HEK293T (cell line): ENCODE measurements around the gene AGPAT3.

Experiments
- CTCF ChIA-PET: fragments of 350-600 bp; formaldehyde crosslinking; extraction: SDS; loops from one replicate; lab custom pipeline; 2021; ENCODE audit warnings: antibody characterized with exemption, inconsistent platforms; lab: Yijun Ruan, JAX
- POLR2A ChIA-PET: fragments of 350-600 bp; formaldehyde crosslinking; extraction: SDS; loops from one replicate; lab custom pipeline; 2020; ENCODE audit warnings: antibody characterized with exemption, inconsistent platforms; lab: Yijun Ruan, JAX
- DNase-seq: peaks from one replicate; pipeline ENCODE4 v3.0.0; 2012; ENCODE audit warnings: mixed read lengths; ENCODE audit errors: extremely low spot score
- ARNT ChIP-seq: fragments of 450-650 bp; IDR thresholded peaks from 2 replicates; pipeline ENCODE4 v1.6.1; 2017; ENCODE audit warnings: mild to moderate bottlenecking
- BHLHE40 ChIP-seq: fragments of 450-650 bp; IDR thresholded peaks from 2 replicates; pipeline ENCODE4 v1.6.1; 2016; ENCODE audit warnings: mild to moderate bottlenecking, moderate library complexity, borderline replicate concordance
- CTBP1 ChIP-seq: fragments of 450-650 bp; IDR thresholded peaks from 2 replicates; pipeline ENCODE4 v1.6.1; 2016; ENCODE audit warnings: borderline replicate concordance
- ELF4 ChIP-seq: fragments of 450-650 bp; IDR thresholded peaks from 2 replicates; pipeline ENCODE4 v1.6.1; 2017; ENCODE audit warnings: antibody characterized with exemption
- FOXA1 ChIP-seq: fragments of 450-650 bp; IDR thresholded peaks from 2 replicates; pipeline ENCODE4 v1.6.1; 2016; ENCODE audit warnings: mild to moderate bottlenecking
- FOXK2 ChIP-seq: fragments of 450-650 bp; IDR thresholded peaks from 2 replicates; pipeline ENCODE4 v1.6.1; 2016; ENCODE audit warnings: mild to moderate bottlenecking
- FOXM1 ChIP-seq: fragments of 450-650 bp; IDR thresholded peaks from 2 replicates; pipeline ENCODE4 v1.6.1; 2017; ENCODE audit warnings: mild to moderate bottlenecking, borderline replicate concordance
- HDGF ChIP-seq: fragments of 450-650 bp; IDR thresholded peaks from 2 replicates; pipeline ENCODE4 v1.6.1; 2017; ENCODE audit warnings: antibody characterized with exemption, borderline replicate concordance
- L3MBTL2 ChIP-seq: fragments of 450-650 bp; conservative IDR thresholded peaks from 2 replicates; pipeline ENCODE4 v1.6.1; 2016; ENCODE audit warnings: mild to moderate bottlenecking
- LEF1 ChIP-seq: fragments of 450-650 bp; IDR thresholded peaks from 2 replicates; pipeline ENCODE4 v1.6.1; 2017; ENCODE audit warnings: mild to moderate bottlenecking, borderline replicate concordance
- NFRKB ChIP-seq: fragments of 450-650 bp; IDR thresholded peaks from 2 replicates; pipeline ENCODE4 v1.6.1; 2016; ENCODE audit warnings: mild to moderate bottlenecking, moderate library complexity
- PKNOX1 ChIP-seq: fragments of 450-650 bp; IDR thresholded peaks from 2 replicates; pipeline ENCODE4 v1.6.1; 2016
- SP1 ChIP-seq: fragments of 450-650 bp; IDR thresholded peaks from 2 replicates; pipeline ENCODE4 v1.6.1; 2017
- SUZ12 ChIP-seq: fragments of 450-650 bp; IDR thresholded peaks from 2 replicates; pipeline ENCODE4 v1.6.1; 2016; ENCODE audit warnings: mild to moderate bottlenecking
- TARDBP ChIP-seq: fragments of 450-650 bp; IDR thresholded peaks from 2 replicates; pipeline ENCODE4 v1.6.1; 2016
- ZNF384 ChIP-seq: fragments of 450-650 bp; IDR thresholded peaks from 2 replicates; pipeline ENCODE4 v1.6.1; 2016

The AGPAT3 gene

GRCh38 chr21:43970551-43970950 lies 105.5 kb downstream of the AGPAT3 start:
- ChIA-PET CTCF (no interaction called here), POLR2A (no interaction called here)
- no peak for TF ChIP-seq HDGF
- no peak for TF ChIP-seq SP1
- TF ChIP-seq FOXK2 = no peak
- DNase-seq = no peak

DNA sequence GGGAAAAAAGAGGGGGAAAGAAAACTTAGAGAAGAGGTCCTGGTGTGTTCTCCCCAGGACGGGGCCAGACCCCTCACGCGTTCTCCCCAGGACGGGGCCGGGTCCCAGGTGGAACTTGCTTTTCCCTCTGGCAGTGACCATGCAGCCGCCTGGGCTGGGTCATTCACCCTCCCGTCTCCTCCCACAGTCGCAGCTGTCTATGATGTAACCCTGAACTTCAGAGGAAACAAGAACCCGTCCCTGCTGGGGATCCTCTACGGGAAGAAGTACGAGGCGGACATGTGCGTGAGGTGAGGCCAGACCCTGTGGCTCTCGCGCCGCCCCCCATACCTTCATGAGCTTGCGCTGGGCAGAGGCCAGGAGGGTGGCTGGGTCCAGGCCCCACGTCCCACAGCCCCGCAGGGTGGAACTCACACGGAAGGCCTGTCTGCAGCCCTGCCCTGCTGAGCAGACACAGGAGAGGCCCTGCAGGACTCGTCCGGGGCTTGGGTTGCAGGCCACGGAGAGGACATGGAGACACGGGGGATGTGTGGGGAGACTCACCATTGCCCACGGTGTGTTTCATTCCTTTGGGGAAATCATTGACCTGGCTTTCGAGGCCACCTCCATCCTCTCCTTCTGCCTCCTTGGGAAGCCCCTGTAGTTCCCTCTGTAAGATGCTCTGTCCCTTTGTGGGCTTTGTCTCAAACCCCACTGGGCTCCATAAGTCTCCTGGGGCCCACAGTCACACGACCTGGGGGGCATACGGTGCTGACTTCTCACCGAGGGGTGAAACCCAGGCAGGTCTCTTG lies 106.4 kb downstream of the AGPAT3 start:
- POLR2A ChIA-PET = no interaction called here
- TF ChIP-seq BHLHE40 (no peak), PKNOX1 (no peak), L3MBTL2 (no peak), SP1 (no peak), FOXM1 (no peak), LEF1 (no peak), TARDBP (no peak), ELF4 (no peak), NFRKB (no peak), SUZ12 (no peak)

GRCh38 chr21:43971992-43972255 lies 106.9 kb downstream of the AGPAT3 start:
- TF ChIP-seq TARDBP = no peak
- no peak for TF ChIP-seq SUZ12
- no peak for TF ChIP-seq ELF4
- TF ChIP-seq CTBP1 = no peak
- TF ChIP-seq FOXM1 = no peak
- TF ChIP-seq ZNF384 = no peak
- no peak for TF ChIP-seq BHLHE40
- TF ChIP-seq SP1 = no peak
- TF ChIP-seq ARNT = no peak
- TF ChIP-seq HDGF = no peak
- TF ChIP-seq PKNOX1 = no peak
- TF ChIP-seq LEF1 = no peak
- no peak for DNase-seq
- ChIA-PET CTCF (no interaction called here), POLR2A (no interaction called here)

More for the DNA sequence above, 106.4 kb downstream of the AGPAT3 start:
- DNase-seq = no peak
- CTCF ChIA-PET = no interaction called here

- CTCF ChIA-PET = interaction anchor here (0.7 kb wide), 1 partner anchor 40 kb away, joined by 3 read pairs; no protein-coding TSS in a partner anchor
These were observed 108.0 kb downstream of the AGPAT3 start for GRCh38 chr21:43972850-43973633.

DNA sequence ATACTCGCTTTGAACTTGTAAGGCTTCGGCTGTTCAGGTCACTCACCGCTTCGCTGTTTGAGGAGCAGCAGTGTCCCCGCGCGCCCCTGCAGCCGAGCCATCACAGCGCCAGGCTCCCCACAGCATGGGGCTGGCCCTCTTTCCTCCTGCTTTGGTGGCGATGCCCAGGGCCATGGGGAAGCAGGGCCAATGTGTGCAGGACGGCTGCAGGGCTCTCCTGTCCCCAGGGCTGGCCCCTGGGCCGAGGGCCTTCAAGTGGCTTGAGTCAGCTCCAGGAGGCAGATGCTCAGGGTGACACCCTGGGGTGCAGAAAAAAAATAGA lies 108.6 kb downstream of the AGPAT3 start:
- no peak for TF ChIP-seq HDGF
- no peak for TF ChIP-seq CTBP1
- no peak for TF ChIP-seq PKNOX1
- TF ChIP-seq L3MBTL2 = no peak
- TF ChIP-seq FOXM1 = no peak
- TF ChIP-seq LEF1 = no peak
- no peak for TF ChIP-seq SP1
- TF ChIP-seq ARNT = no peak
- no peak for TF ChIP-seq SUZ12
- no peak for TF ChIP-seq ELF4
- TF ChIP-seq FOXA1 = no peak
- CTCF ChIA-PET = no interaction called here
- DNase-seq = no peak
- POLR2A ChIA-PET = interaction anchor here (1.0 kb wide), 1 partner anchor 114 kb away, joined by 3 read pairs; no protein-coding TSS in a partner anchor

More at GRCh38 chr21:43972850-43973633, 108.0 kb downstream of the AGPAT3 start:
- POLR2A ChIA-PET = interaction anchor here (1.0 kb wide), 1 partner anchor 114 kb away, joined by 3 read pairs; no protein-coding TSS in a partner anchor
- DNase-seq = no peak
- no peak for TF ChIP-seq TARDBP
- TF ChIP-seq BHLHE40 = no peak
- TF ChIP-seq FOXM1 = no peak
- no peak for TF ChIP-seq FOXA1
- TF ChIP-seq ELF4 = no peak
- TF ChIP-seq ZNF384 = no peak
- no peak for TF ChIP-seq CTBP1
- TF ChIP-seq SUZ12 = no peak
- no peak for TF ChIP-seq PKNOX1
- no peak for TF ChIP-seq SP1
- TF ChIP-seq L3MBTL2 = no peak
- no peak for TF ChIP-seq LEF1
- no peak for TF ChIP-seq FOXK2
- TF ChIP-seq HDGF = no peak
- TF ChIP-seq NFRKB = no peak
- TF ChIP-seq ARNT = no peak
